K562 (cell line): ENCODE data around the gene NBR1. TPM values are rescaled to one million over a fixed set of nuclear protein-coding genes. Genes with fewer than 3 reads are reported as not detected.

Source experiments
- CBX2 ChIP-seq: fragments of 200-600 bp; sonication (generic); IDR thresholded peaks from one replicate; pipeline ENCODE4 v1.6.1; 2012; ENCODE audit warnings: mild to moderate bottlenecking, low read length, inconsistent platforms; ENCODE audit not compliant: insufficient read depth, poor library complexity, severe bottlenecking
- FIP1L1 ChIP-seq: fragments of 200-400 bp; formaldehyde crosslinking; IDR thresholded peaks from 2 replicates; pipeline ENCODE4 v1.6.1; 2018; ENCODE audit warnings: mild to moderate bottlenecking, low read depth, low read length; ENCODE audit not compliant: poor library complexity, severe bottlenecking
- HDGF ChIP-seq: fragments of 450-650 bp; IDR thresholded peaks from 2 replicates; pipeline ENCODE4 v1.6.1; 2016
- KLF16 ChIP-seq: IDR thresholded peaks from 2 replicates; pipeline ENCODE4 v1.6.1; 2016; ENCODE audit warnings: antibody characterized with exemption
- SREBF2 ChIP-seq: sonication (generic); formaldehyde crosslinking; IDR thresholded peaks from 2 replicates; pipeline ENCODE4 v1.4.0; 2020; ENCODE audit warnings: mild to moderate bottlenecking, missing genetic modification reagents
- TBP ChIP-seq: optimal IDR thresholded peaks from 2 replicates; pipeline ENCODE3; 2011; ENCODE audit warnings: low read depth, low read length, improper control_type of control experiment
- ZBTB43 ChIP-seq: sonication (generic); formaldehyde crosslinking; IDR thresholded peaks from 2 replicates; pipeline ENCODE4 v1.8.0; 2023; ENCODE audit warnings: mild to moderate bottlenecking, missing genetic modification reagents
- ZNF644 ChIP-seq: fragments of 200-800 bp; sonication (Bioruptor generic); IDR thresholded peaks from 2 replicates; pipeline ENCODE4 v1.6.1; 2016; ENCODE audit warnings: low read depth, missing genetic modification characterization, missing compliant biosample characterization
- polyA plus RNA-seq, 8 experiments: library from polyadenylated mRNA; depleted of rRNA in 4 of 8; stranded (reverse) in 5 of 8; unstranded in 3 of 8; fragments of >200 nt; fragmentation: Nextera tagmentation in 2 of 8; fragmentation: Illumina TruSeq in 1 of 8; extraction: Ambion mirVana in 2 of 8; extraction: Trizol in 1 of 8; gene quantifications; 2 replicates each; pipeline versions ENCODE4 v1.2.1 to v1.2.3, GENCODE V29; 2011 to 2014; ENCODE audit warnings: inconsistent platforms in 1 of 8, missing spikeins in 1 of 8
- total RNA-seq, 7 experiments: library from RNA; depleted of rRNA in 6 of 7; stranded (reverse); fragments of >200 nt in 6 of 7; fragmentation: Illumina TruSeq in 2 of 7; extraction: Trizol in 2 of 7; gene quantifications; 2 replicates each; pipeline versions ENCODE4 v1.2.1 to v1.2.3, GENCODE V29; 2011 to 2021; ENCODE audit warnings: low replicate concordance in 1 of 7
- TF ChIP-seq, protein P1 (sequence below): fragments of 450-650 bp; IDR thresholded peaks from 2 replicates; pipeline ENCODE4 v1.6.1; 2016; ENCODE audit warnings: low read depth
- TF ChIP-seq, protein P2 (sequence below): fragments of 450-650 bp; IDR thresholded peaks from 2 replicates; pipeline ENCODE4 v1.6.1; 2017; ENCODE audit warnings: antibody characterized with exemption, mild to moderate bottlenecking

Gene NBR1
- total and polyA plus RNA-seq, 9 of the 15 experiments (the other 6 are each of a cell fraction or from before 2014, with no cell fraction given), result 4.2 to 70.1 (median 39.9) TPM

DNA sequence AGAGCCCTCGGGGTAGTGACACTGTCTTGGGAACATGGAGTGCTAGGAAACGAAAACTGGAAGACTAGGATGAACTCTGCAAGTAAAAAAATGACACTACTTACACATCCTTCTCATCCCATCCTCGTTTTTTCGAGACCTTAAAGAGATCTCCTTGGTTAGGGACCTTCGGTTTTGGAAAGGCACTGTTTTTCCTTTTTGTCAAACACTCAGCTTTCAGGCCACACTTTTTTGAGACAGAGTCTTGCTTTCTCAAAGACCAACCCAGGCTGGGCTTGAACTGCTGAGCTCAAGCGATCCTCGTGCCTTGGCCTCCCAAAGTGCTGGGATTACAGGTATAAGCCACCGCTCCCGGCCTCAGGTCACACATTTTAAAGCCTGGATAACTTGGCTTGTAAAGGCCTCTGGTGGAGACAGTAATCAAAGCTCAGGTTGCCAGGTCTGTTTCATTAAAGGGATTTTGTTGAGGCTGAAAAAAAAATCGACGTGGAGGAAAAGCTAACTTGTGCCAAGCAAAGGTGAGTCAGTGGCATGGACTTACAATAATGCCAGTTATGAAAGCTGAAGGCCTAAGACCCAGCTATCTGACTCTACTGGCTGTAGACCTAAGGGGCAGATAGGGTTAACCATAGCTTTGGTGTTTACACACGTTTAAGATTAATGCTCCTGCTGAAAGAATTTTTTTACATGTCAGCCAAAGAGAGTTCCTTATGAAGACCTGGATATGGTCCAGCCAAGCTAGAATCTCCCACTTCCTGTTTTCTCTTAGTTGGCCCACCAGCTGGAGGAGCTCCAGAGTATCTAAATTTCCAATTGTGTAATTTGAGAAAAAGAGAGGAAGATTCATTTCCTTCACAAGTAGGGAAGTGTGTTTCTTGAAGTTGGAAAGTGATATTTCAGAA, 823 bp downstream of the NBR1 start (continued):
- TF ChIP-seq, protein P1, sequence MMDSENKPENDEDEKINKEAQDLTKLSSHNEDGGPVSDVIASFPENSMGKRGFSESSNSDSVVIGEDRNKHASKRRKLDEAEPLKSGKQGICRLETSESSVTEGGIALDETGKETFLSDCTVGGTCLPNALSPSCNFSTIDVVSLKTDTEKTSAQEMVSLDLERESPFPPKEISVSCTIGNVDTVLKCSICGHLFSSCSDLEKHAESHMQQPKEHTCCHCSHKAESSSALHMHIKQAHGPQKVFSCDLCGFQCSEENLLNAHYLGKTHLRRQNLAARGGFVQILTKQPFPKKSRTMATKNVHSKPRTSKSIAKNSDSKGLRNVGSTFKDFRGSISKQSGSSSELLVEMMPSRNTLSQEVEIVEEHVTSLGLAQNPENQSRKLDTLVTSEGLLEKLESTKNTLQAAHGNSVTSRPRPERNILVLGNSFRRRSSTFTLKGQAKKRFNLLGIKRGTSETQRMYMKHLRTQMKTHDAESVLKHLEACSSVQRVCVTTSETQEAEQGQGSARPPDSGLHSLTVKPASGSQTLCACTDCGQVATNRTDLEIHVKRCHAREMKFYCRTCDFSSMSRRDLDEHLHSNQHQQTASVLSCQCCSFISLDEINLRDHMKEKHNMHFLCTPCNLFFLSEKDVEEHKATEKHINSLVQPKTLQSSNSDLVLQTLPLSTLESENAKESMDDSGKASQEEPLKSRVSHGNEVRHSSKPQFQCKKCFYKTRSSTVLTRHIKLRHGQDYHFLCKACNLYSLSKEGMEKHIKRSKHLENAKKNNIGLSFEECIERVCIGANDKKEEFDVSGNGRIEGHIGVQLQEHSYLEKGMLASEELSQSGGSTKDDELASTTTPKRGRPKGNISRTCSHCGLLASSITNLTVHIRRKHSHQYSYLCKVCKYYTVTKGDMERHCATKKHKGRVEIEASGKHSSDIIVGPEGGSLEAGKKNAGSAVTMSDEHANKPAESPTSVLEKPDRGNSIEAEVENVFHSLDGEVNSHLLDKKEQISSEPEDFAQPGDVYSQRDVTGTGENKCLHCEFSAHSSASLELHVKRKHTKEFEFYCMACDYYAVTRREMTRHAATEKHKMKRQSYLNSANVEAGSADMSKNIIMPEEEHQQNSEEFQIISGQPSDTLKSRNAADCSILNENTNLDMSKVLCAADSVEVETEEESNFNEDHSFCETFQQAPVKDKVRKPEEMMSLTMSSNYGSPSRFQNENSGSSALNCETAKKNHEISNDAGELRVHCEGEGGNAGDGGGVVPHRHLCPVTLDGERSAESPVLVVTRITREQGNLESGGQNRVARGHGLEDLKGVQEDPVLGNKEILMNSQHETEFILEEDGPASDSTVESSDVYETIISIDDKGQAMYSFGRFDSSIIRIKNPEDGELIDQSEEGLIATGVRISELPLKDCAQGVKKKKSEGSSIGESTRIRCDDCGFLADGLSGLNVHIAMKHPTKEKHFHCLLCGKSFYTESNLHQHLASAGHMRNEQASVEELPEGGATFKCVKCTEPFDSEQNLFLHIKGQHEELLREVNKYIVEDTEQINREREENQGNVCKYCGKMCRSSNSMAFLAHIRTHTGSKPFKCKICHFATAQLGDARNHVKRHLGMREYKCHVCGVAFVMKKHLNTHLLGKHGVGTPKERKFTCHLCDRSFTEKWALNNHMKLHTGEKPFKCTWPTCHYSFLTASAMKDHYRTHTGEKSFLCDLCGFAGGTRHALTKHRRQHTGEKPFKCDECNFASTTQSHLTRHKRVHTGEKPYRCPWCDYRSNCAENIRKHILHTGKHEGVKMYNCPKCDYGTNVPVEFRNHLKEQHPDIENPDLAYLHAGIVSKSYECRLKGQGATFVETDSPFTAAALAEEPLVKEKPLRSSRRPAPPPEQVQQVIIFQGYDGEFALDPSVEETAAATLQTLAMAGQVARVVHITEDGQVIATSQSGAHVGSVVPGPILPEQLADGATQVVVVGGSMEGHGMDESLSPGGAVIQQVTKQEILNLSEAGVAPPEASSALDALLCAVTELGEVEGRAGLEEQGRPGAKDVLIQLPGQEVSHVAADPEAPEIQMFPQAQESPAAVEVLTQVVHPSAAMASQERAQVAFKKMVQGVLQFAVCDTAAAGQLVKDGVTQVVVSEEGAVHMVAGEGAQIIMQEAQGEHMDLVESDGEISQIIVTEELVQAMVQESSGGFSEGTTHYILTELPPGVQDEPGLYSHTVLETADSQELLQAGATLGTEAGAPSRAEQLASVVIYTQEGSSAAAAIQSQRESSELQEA, result no peak
- no peak for TF ChIP-seq SREBF2 (CRISPR knock-in tag)
- no peak for TF ChIP-seq ZBTB43 (CRISPR knock-in tag)
- TF ChIP-seq, protein P2, sequence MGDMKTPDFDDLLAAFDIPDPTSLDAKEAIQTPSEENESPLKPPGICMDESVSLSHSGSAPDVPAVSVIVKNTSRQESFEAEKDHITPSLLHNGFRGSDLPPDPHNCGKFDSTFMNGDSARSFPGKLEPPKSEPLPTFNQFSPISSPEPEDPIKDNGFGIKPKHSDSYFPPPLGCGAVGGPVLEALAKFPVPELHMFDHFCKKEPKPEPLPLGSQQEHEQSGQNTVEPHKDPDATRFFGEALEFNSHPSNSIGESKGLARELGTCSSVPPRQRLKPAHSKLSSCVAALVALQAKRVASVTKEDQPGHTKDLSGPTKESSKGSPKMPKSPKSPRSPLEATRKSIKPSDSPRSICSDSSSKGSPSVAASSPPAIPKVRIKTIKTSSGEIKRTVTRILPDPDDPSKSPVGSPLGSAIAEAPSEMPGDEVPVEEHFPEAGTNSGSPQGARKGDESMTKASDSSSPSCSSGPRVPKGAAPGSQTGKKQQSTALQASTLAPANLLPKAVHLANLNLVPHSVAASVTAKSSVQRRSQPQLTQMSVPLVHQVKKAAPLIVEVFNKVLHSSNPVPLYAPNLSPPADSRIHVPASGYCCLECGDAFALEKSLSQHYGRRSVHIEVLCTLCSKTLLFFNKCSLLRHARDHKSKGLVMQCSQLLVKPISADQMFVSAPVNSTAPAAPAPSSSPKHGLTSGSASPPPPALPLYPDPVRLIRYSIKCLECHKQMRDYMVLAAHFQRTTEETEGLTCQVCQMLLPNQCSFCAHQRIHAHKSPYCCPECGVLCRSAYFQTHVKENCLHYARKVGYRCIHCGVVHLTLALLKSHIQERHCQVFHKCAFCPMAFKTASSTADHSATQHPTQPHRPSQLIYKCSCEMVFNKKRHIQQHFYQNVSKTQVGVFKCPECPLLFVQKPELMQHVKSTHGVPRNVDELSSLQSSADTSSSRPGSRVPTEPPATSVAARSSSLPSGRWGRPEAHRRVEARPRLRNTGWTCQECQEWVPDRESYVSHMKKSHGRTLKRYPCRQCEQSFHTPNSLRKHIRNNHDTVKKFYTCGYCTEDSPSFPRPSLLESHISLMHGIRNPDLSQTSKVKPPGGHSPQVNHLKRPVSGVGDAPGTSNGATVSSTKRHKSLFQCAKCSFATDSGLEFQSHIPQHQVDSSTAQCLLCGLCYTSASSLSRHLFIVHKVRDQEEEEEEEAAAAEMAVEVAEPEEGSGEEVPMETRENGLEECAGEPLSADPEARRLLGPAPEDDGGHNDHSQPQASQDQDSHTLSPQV, result peak; percentile 51; the same call in 1 of the 2 replicates
- no peak for TF ChIP-seq TBP
- TF ChIP-seq HDGF, result no peak
- TF ChIP-seq FIP1L1, result no peak
- TF ChIP-seq ZNF644 (tag), result no peak
- TF ChIP-seq CBX2, result no peak
- no peak for TF ChIP-seq KLF16
